ENCODE results near the gene POU2AF1.

Gene POU2AF1

DNA sequence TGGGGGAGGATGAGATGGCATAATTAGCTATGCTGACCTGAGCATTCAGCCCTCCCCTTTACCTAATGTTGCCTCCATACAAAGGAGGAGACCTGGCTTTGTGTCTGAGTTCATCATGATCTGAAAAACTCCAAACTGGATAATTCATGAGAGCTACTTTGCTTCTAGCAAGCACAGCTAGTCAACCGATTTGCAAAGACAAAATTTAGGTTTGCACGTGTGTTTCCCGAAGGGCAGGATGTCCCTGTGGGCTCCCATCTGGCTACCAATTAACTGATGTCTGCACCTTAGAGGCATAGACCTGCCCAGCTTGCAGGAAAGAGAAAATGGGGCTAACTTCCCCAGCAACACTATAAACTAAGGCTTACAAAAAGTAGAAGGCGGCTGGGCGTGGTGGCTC, 42.2 kb upstream of the POU2AF1 start:
- FAIRE-seq (no peak), DNase-seq (ENCODE audit: insufficient read length, low spot score) (no peak)
- TF ChIP-seq CTCF (IDR thresholded peaks at IDR 0.05; ENCODE audit: insufficient read depth, missing control alignments), result no peak

GRCh38 chr11:111419641-111420327, 40.7 kb upstream of the POU2AF1 start:
- no peak for TF ChIP-seq CTCF (IDR thresholded peaks at IDR 0.05; ENCODE audit: insufficient read depth, missing control alignments)
- no peak for FAIRE-seq
- no peak for DNase-seq (ENCODE audit: insufficient read length, low spot score)

GRCh38 chr11:111419181-111419580, 40.1 kb upstream of the POU2AF1 start:
- DNase-seq (ENCODE audit: insufficient read length, low spot score) (no peak), FAIRE-seq (no peak)
- TF ChIP-seq CTCF (IDR thresholded peaks at IDR 0.05; ENCODE audit: insufficient read depth, missing control alignments), result no peak

DNA sequence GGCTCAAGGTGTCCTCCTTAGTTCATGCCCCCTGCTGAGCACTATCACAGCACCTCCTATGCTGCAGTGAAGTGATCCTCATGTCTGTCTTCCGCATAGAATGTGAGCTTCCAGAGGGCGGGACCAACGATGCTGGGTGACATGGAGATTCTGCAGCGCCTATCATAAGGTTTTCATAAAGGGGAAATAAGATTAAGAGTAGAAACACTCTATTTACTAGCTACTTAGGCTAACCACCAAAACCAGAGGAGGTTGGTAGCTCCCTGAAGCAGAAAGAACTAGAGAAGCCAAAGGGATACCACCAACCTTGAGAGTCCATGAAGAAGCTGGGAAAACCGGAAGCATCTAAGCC, 39.3 kb upstream of the POU2AF1 start:
- FAIRE-seq, result no peak
- no peak for TF ChIP-seq CTCF (IDR thresholded peaks at IDR 0.05; ENCODE audit: insufficient read depth, missing control alignments)
- DNase-seq (ENCODE audit: insufficient read length, low spot score), result no peak

DNA sequence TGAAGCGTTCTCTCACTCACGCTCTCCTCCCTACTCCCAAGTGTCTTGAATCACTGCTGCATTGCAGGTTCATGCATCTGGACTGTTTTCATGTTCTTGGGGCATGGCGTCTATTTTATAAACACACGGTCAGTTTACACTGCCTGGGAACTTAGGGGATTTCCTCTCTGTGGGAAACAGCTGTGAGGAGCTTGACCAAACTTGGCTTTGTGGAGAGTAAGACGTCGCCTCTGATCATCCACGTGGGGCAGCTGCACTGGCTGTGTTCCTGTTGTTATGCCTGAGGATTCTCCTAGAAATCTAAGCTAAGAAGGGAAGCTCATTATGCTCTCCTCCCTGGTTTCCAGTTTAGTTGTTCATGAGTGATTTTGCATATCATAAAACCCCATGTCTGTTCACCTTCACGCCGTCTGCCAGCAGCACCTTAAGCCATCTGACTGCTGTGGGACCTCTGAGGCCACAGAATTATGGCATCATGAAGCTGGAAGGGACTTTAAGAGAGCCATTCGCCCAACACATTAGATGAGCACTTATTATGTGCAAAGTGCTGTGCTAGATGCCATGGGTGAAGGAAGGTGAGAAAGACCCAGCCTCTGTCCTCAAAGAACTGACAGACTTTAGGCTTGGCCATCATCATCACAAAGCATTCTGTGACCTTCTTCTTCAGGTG, 38.8 kb upstream of the POU2AF1 start:
- FAIRE-seq (no peak), DNase-seq (ENCODE audit: insufficient read length, low spot score) (no peak)
- TF ChIP-seq CTCF (IDR thresholded peaks at IDR 0.05; ENCODE audit: insufficient read depth, missing control alignments), result no peak

- FAIRE-seq, result no peak
- DNase-seq (ENCODE audit: insufficient read length, low spot score), result no peak
- no peak for TF ChIP-seq CTCF (IDR thresholded peaks at IDR 0.05; ENCODE audit: insufficient read depth, missing control alignments)
Observed at GRCh38 chr11:111417011-111417765, 38.1 kb upstream of the POU2AF1 start.
